K562 (cell line): ENCODE measurements around the gene ABCD3. TPM values are rescaled to one million over a fixed set of nuclear protein-coding genes. Genes with fewer than 3 reads are reported as not detected.
A peak's percentile ranks its signal among the peaks of the same experiment; 100 is the strongest.

Experiments used
- ATAC-seq: fragments of 200-7000 bp; cut with Tn5 transposase; 3 replicates; pipeline ENCODE4 v1.9.1; 2020; ENCODE audit warnings: moderate library complexity
- BruUV-seq: library from RNA; stranded (reverse); fragments of 400-500 nt; replicated peaks from 2 replicates; lab custom pipeline; 2021; lab: Mats Ljungman, UMichigan
- CTCF ChIA-PET: fragments of 300-600 bp; formaldehyde crosslinking; extraction: SDS; loops from one replicate; lab custom pipeline; 2021; ENCODE audit warnings: low intra/inter-chr PET ratio; lab: Yijun Ruan, JAX
- POLR2A ChIA-PET: fragments of 300-600, 350-650 bp; sonication (Branson Sonifier 250); formaldehyde crosslinking; extraction: SDS; loops from one replicate; lab custom pipeline; 2021; ENCODE audit warnings: antibody characterized with exemption, inconsistent platforms; lab: Yijun Ruan, JAX
- DNase-seq, 4 experiments: peaks; one replicate each; pipeline versions ENCODE4 v3.0.0 to v3.0.0-alpha.2; 2011 to 2018; ENCODE audit warnings: low spot score in 3 of 4, mixed read lengths in 3 of 4; ENCODE audit errors: extremely low read depth in 1 of 4
- FAIRE-seq: peaks from 2 replicates; lab custom pipeline; 2011; peaks lifted over from hg19 to GRCh38; lab: Jason Lieb, UNC
- H2AFZ ChIP-seq: 2 replicates; pipeline ENCODE4 v1.6.0; 2011; ENCODE audit warnings: low read depth, low read length, control low read depth, inconsistent platforms
- H3K27ac ChIP-seq: fragments of 200-600 bp; 3 replicates; pipeline ENCODE4 v1.8.0; 2011; ENCODE audit warnings: low read depth, mild to moderate bottlenecking, control low read depth, inconsistent platforms, low read length, moderate library complexity, mixed read lengths; ENCODE audit errors: extremely low read depth
- H3K27me3 ChIP-seq, 2 experiments: fragments of 300-600 bp in 1 of 2; 2 replicates in 1 of 2; 3 replicates in 1 of 2; pipeline versions ENCODE4 v1.6.0 to v1.8.0; 2011; ENCODE audit warnings: inconsistent platforms in 2 of 2, low read length in 2 of 2, mild to moderate bottlenecking in 1 of 2, mixed read lengths in 1 of 2, moderate library complexity in 1 of 2; ENCODE audit not compliant: control insufficient read depth in 2 of 2, insufficient read depth in 2 of 2
- H3K36me3 ChIP-seq: fragments of 300-600 bp; 3 replicates; pipeline ENCODE4 v1.8.0; 2011; ENCODE audit warnings: mild to moderate bottlenecking, low read length, inconsistent platforms; ENCODE audit not compliant: control insufficient read depth, insufficient read depth
- H3K4me1 ChIP-seq, 2 experiments: fragments of 200-600 bp in 1 of 2; replicated peaks in 1 of 2; 2 replicates in 1 of 2; 3 replicates in 1 of 2; pipeline versions ENCODE4 v1.5.1 to v1.8.0; 2011; ENCODE audit warnings: inconsistent platforms in 2 of 2, low read length in 2 of 2, mild to moderate bottlenecking in 1 of 2, mixed read lengths in 1 of 2, moderate library complexity in 1 of 2; ENCODE audit not compliant: control insufficient read depth in 2 of 2, insufficient read depth in 2 of 2
- H3K4me2 ChIP-seq: 2 replicates; pipeline ENCODE4 v1.6.1; 2011; ENCODE audit warnings: low read length, control low read depth, inconsistent platforms, mixed read lengths; ENCODE audit not compliant: insufficient read depth
- H3K4me3 ChIP-seq: fragments of 200-600 bp; sonication (generic), shearing (Covaris generic); 2 replicates; pipeline ENCODE4 v1.5.1; 2016; ENCODE audit warnings: control low read depth, inconsistent platforms
- H3K79me2 ChIP-seq: fragments of 200-600 bp; 3 replicates; pipeline ENCODE4 v1.8.0; 2011; ENCODE audit warnings: low read length, inconsistent platforms; ENCODE audit not compliant: control insufficient read depth, insufficient read depth
- H3K9ac ChIP-seq, 2 experiments: 2 replicates each; pipeline versions ENCODE4 v1.6.0 to v1.6.1; 2011; ENCODE audit warnings: low read depth in 2 of 2, low read length in 2 of 2, control low read depth in 1 of 2, inconsistent platforms in 1 of 2, mild to moderate bottlenecking in 1 of 2, mixed read lengths in 1 of 2; ENCODE audit not compliant: insufficient read depth in 1 of 2
- H3K9me1 ChIP-seq: one replicate; pipeline ENCODE4 v1.6.0; 2011; ENCODE audit warnings: inconsistent platforms, mild to moderate bottlenecking, low read length, moderate library complexity; ENCODE audit not compliant: control insufficient read depth, insufficient read depth
- H3K9me3 ChIP-seq: replicated peaks from 2 replicates; pipeline ENCODE4 v1.5.1; 2011; ENCODE audit warnings: low read depth, low read length, inconsistent platforms; ENCODE audit not compliant: control insufficient read depth, insufficient read depth
- H4K20me1 ChIP-seq: replicated peaks from 2 replicates; pipeline ENCODE4 v1.6.1; 2011; ENCODE audit warnings: low read length, inconsistent platforms, mixed read lengths; ENCODE audit not compliant: control insufficient read depth, insufficient read depth
- CBX5 ChIP-seq: IDR thresholded peaks from 2 replicates; pipeline ENCODE4 v1.6.1; 2014; ENCODE audit warnings: low read depth, borderline replicate concordance
- COPS2 ChIP-seq: fragments of 450-650 bp; conservative IDR thresholded peaks from 2 replicates; pipeline ENCODE4 v1.6.1; 2016; ENCODE audit warnings: mild to moderate bottlenecking, moderate library complexity
- FOSL1 ChIP-seq: fragments of 200-800 bp; sonication (Bioruptor generic); conservative IDR thresholded peaks from 2 replicates; pipeline ENCODE4 v1.6.1; 2016; ENCODE audit warnings: missing genetic modification characterization, missing compliant biosample characterization
- IFI16 ChIP-seq: fragments of 250-450 bp; sonication (Bioruptor Pico); IDR thresholded peaks from 2 replicates; pipeline ENCODE4 v2.1.2; 2022; ENCODE audit warnings: mild to moderate bottlenecking, inconsistent platforms
- MTA3 ChIP-seq: fragments of 450-650 bp; formaldehyde crosslinking; IDR thresholded peaks from 2 replicates; pipeline ENCODE4 v1.6.1; 2017; ENCODE audit warnings: mild to moderate bottlenecking, borderline replicate concordance
- RBM14 ChIP-seq: fragments of 200-400 bp; formaldehyde crosslinking; IDR thresholded peaks from 2 replicates; pipeline ENCODE4 v1.6.1; 2018; ENCODE audit warnings: low read depth, mild to moderate bottlenecking, low read length, moderate library complexity, borderline replicate concordance; ENCODE audit not compliant: insufficient read depth
- SAFB ChIP-seq: fragments of 200-400 bp; formaldehyde crosslinking; IDR thresholded peaks from 2 replicates; pipeline ENCODE4 v1.6.1; 2017; ENCODE audit warnings: low read depth, low read length, borderline replicate concordance
- SRSF9 ChIP-seq: fragments of 200-400 bp; formaldehyde crosslinking; IDR thresholded peaks from 2 replicates; pipeline ENCODE4 v1.6.1; 2017; ENCODE audit warnings: low read depth, low read length, borderline replicate concordance
- STAG1 ChIP-seq: sonication (generic); formaldehyde crosslinking; IDR thresholded peaks from 2 replicates; pipeline ENCODE4 v1.5.0; 2020; ENCODE audit warnings: missing genetic modification reagents, borderline replicate concordance
- ZNF449 ChIP-seq: fragments of 250-450 bp; sonication (Bioruptor Pico); IDR thresholded peaks from 2 replicates; pipeline ENCODE4 v1.8.0; 2022; ENCODE audit warnings: moderate library complexity, mild to moderate bottlenecking, inconsistent platforms
- ZNF609 ChIP-seq: sonication (generic); formaldehyde crosslinking; IDR thresholded peaks from 2 replicates; pipeline ENCODE4 v1.8.1; 2023; ENCODE audit warnings: missing genetic modification reagents, mild to moderate bottlenecking, borderline replicate concordance
- whole genome bisulfite sequencing: fragments of 100-300 bp; shearing (Covaris generic); methylation state at CpG from one replicate; pipeline ENCODE4 v1.1.6; 2016; ENCODE audit warnings: low coverage, mixed read lengths; ENCODE audit not compliant: insufficient coverage; ENCODE audit errors: missing lambda C conversion rate; 5-methylcytosine and 5-hydroxymethylcytosine counted together
- in situ Hi-C: fragments of 300-500 bp; cut with MboI; formaldehyde crosslinking; loops from 4 replicates; pipeline ENCODE4 v1.15.0; 2018; ENCODE audit warnings: inconsistent platforms, mixed read lengths
- intact Hi-C: fragments of 100-400 bp; cut with micrococcal nuclease; formaldehyde crosslinking; loops from 2 replicates; pipeline ENCODE4 v1.14.2; 2022
- polyA plus RNA-seq, 8 experiments: library from polyadenylated mRNA; depleted of rRNA in 4 of 8; stranded (reverse) in 5 of 8; unstranded in 3 of 8; fragments of >200 nt; fragmentation: Nextera tagmentation in 2 of 8; fragmentation: Illumina TruSeq in 1 of 8; extraction: Ambion mirVana in 2 of 8; extraction: Trizol in 1 of 8; gene quantifications; 2 replicates each; pipeline versions ENCODE4 v1.2.1 to v1.2.3, GENCODE V29; 2011 to 2014; ENCODE audit warnings: inconsistent platforms in 1 of 8, missing spikeins in 1 of 8
- total RNA-seq, 7 experiments: library from RNA; depleted of rRNA in 6 of 7; stranded (reverse); fragments of >200 nt in 6 of 7; fragmentation: Illumina TruSeq in 2 of 7; extraction: Trizol in 2 of 7; gene quantifications; 2 replicates each; pipeline versions ENCODE4 v1.2.1 to v1.2.3, GENCODE V29; 2011 to 2021; ENCODE audit warnings: low replicate concordance in 1 of 7

ABCD3 gene
- total and polyA plus RNA-seq, 9 of the 15 experiments (the other 6 are each of a cell fraction or from before 2014, with no cell fraction given), result 11.0 to 30.7 (median 15.5) TPM

GRCh38 chr1:94541246-94542087 lies 123.3 kb downstream of the ABCD3 start, which contains the start of gene F3:
TSS of gene F3 (minus strand) at chr1:94541759. CDS start at chr1:94541636, 123 bp downstream.
- Histone ChIP-seq H2AFZ (peak within 1 kb of the TSS; percentile 47; the same call in 1 of the 2 replicates), H4K20me1 (peaks cover 4% of the 10 kb centered on the region; the same call in 1 of the 2 replicates), H3K9me3 (no peaks in the 10 kb centered on the region), H3K9ac (peak within 1 kb of the TSS in 1 of 2 experiments; percentile 56; a peak in 2 of 4 replicates), H3K4me2 (peak within 1 kb of the TSS; percentile 47), H3K4me3 (peak within 1 kb of the TSS; percentile 31), H3K4me1 (peaks cover 3 to 13% of the 10 kb centered on the region in 2 experiments; a peak in 1 of 5 replicates), H3K9me1 (no peaks in the 10 kb centered on the region), H3K79me2 (no peaks in the 10 kb centered on the region), H3K36me3 (no peaks in the 10 kb centered on the region), H3K27me3 (peaks cover 18 to 46% of the 10 kb centered on the region in 2 experiments), H3K27ac (no peak within 1 kb of the TSS)
- POLR2A ChIA-PET, result interaction anchor here (0.7 kb wide), 1 partner anchor 75 kb away, joined by 3 read pairs; no protein-coding TSS in a partner anchor
- DNase-seq (peak; percentile 77 to 88 (median 84)), ATAC-seq (peak; percentile 98), FAIRE-seq (no peak)
- CTCF ChIA-PET, result no interaction called here
- 25% methylated on average over 56 of the region's 94 CpGs for WGBS
- in situ Hi-C loops, result no loop called here
- intact Hi-C loops, result no loop called here
- no TSS peak for BruUV-seq
- no peak for TF ChIP-seq SAFB
- TF ChIP-seq IFI16 (CRISPR knock-in tag), result no peak
- no peak for TF ChIP-seq STAG1 (CRISPR knock-in tag)
- peak; percentile 92 for TF ChIP-seq FOSL1 (tag)
- TF ChIP-seq RBM14, result no peak
- no peak for TF ChIP-seq ZNF449 (CRISPR knock-in tag)
- no peak for TF ChIP-seq SRSF9
- TF ChIP-seq MTA3, result no peak
- TF ChIP-seq COPS2, result no peak
- no peak for TF ChIP-seq ZNF609
- no peak for TF ChIP-seq CBX5
